Prostate gland (tissue), 2 donors: ENCODE measurements around the gene NMNAT2.

Experiments
- CTCF ChIP-seq, 4 experiments: fragments of 200-600 bp in 2 of 4; fragments of 450-650 bp in 2 of 4; sonication (generic) in 2 of 4; IDR thresholded peaks; 1 replicate in 3 of 4; 2 replicates in 1 of 4; pipeline ENCODE4 v1.5.1; 2016 to 2019; ENCODE audit warnings: antibody characterized with exemption in 4 of 4, mild to moderate bottlenecking in 2 of 4, moderate library complexity in 2 of 4
- POLR2A ChIP-seq: fragments of 450-650 bp; IDR thresholded peaks from one replicate; pipeline ENCODE4 v1.6.1; 2016; ENCODE audit warnings: antibody characterized with exemption, mild to moderate bottlenecking
- POLR2AphosphoS5 ChIP-seq: sonication (generic); formaldehyde crosslinking; IDR thresholded peaks from one replicate; pipeline ENCODE4 v1.6.1; 2017; ENCODE audit warnings: antibody characterized with exemption

- no peak for TF ChIP-seq POLR2A
- TF ChIP-seq CTCF (IDR thresholded peaks at IDR 0.05): no peak
- TF ChIP-seq POLR2AphosphoS5: no peak
Measured at GRCh38 chr1:183247931-183248330, 170.2 kb downstream of the NMNAT2 start.
